Right atrium auricular region (tissue), 2 donors: ENCODE data around the gene TPO. TPM values are rescaled to one million over a fixed set of nuclear protein-coding genes. Genes with fewer than 3 reads are reported as not detected.

Experiments used
- DNase-seq: peaks from one replicate; pipeline ENCODE4 v3.0.0-alpha.2; 2019; ENCODE audit warnings: low spot score
- H3K27ac ChIP-seq, 2 donors: fragments of 200-600 bp; sonication (generic); 1 replicate in 1 of 2; 2 replicates in 1 of 2; pipeline ENCODE4 v1.5.1; 2016 to 2019
- H3K27me3 ChIP-seq, 2 donors: fragments of 200-600 bp; sonication (generic); one replicate each; pipeline versions ENCODE4 v1.5.1 to v1.6.0; 2017 to 2019
- H3K36me3 ChIP-seq: fragments of 200-600 bp; sonication (generic); one replicate; pipeline ENCODE4 v1.5.1; 2016
- H3K4me1 ChIP-seq, 2 donors: fragments of 200-600 bp; sonication (generic); one replicate each; pipeline versions ENCODE4 v1.5.1 to v1.6.0; 2017 to 2019
- H3K4me3 ChIP-seq, 2 donors: fragments of 200-600 bp; sonication (generic); 1 replicate in 1 of 2; 2 replicates in 1 of 2; pipeline ENCODE4 v1.5.1; 2017 to 2019; ENCODE audit warnings: mild to moderate bottlenecking in 1 of 2, moderate library complexity in 1 of 2
- H3K9me3 ChIP-seq, 2 donors: fragments of 200-600 bp; sonication (generic); one replicate each; pipeline ENCODE4 v1.5.1; 2019
- total RNA-seq, 2 donors: library from RNA; depleted of rRNA; stranded (reverse); fragments of >200 nt; gene quantifications; one replicate each; pipeline ENCODE4 v1.1.0, GENCODE V29; 2016
- TF ChIP-seq, protein P1 (sequence below), 2 donors: fragments of 200-600 bp; sonication (generic); IDR thresholded peaks; one replicate each; pipeline ENCODE4 v1.5.1; 2019; ENCODE audit warnings: antibody characterized with exemption in 2 of 2

The TPO gene
- total RNA-seq, 2 donors from 2014 or later: 0.08 to 2.7 TPM

DNA sequence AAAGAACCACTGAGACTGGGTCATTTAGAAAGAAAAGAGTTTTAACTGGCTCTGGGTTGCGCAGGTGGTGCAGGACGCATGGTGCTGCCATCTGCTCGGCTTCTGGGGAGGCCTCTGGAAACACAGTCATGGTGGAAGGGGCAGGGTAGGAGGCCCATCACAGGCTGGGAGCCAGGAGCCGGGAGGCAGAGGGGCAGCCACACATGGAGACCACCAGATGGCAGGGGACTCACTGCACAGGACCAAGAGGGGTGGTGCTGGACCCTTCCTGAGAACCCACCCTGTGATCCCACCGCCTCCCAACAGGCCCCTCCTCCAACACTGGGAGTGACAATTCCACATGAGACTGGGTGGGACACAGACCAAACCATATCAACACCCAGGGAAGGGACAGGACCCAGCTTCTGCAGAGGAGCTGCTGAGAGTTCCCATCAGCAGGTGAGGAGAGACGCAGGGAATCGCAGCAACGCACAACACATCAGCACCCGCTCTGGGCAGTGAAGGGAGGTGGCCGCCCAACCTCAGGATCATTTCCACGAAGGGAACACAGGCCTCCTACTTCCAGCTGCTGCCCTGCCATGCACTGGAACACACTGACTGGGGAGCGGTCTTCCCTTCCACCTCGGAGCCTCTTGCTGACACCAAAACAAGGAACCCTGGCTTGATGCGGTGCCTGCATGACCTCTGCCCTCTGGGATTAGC, 130.7 kb downstream of the TPO start:
- Histone ChIP-seq H3K27ac (no peak overlapping the region), H3K36me3 (no peaks in the 10 kb centered on the region), H3K9me3 (no peaks in the 10 kb centered on the region), H3K4me1 (no peaks in the 10 kb centered on the region), H3K27me3 (no peaks in the 10 kb centered on the region), H3K4me3 (no peak overlapping the region)
- TF ChIP-seq, protein P1, sequence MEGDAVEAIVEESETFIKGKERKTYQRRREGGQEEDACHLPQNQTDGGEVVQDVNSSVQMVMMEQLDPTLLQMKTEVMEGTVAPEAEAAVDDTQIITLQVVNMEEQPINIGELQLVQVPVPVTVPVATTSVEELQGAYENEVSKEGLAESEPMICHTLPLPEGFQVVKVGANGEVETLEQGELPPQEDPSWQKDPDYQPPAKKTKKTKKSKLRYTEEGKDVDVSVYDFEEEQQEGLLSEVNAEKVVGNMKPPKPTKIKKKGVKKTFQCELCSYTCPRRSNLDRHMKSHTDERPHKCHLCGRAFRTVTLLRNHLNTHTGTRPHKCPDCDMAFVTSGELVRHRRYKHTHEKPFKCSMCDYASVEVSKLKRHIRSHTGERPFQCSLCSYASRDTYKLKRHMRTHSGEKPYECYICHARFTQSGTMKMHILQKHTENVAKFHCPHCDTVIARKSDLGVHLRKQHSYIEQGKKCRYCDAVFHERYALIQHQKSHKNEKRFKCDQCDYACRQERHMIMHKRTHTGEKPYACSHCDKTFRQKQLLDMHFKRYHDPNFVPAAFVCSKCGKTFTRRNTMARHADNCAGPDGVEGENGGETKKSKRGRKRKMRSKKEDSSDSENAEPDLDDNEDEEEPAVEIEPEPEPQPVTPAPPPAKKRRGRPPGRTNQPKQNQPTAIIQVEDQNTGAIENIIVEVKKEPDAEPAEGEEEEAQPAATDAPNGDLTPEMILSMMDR (IDR thresholded peaks at IDR 0.05): no peak
- DNase-seq: no peak

DNA sequence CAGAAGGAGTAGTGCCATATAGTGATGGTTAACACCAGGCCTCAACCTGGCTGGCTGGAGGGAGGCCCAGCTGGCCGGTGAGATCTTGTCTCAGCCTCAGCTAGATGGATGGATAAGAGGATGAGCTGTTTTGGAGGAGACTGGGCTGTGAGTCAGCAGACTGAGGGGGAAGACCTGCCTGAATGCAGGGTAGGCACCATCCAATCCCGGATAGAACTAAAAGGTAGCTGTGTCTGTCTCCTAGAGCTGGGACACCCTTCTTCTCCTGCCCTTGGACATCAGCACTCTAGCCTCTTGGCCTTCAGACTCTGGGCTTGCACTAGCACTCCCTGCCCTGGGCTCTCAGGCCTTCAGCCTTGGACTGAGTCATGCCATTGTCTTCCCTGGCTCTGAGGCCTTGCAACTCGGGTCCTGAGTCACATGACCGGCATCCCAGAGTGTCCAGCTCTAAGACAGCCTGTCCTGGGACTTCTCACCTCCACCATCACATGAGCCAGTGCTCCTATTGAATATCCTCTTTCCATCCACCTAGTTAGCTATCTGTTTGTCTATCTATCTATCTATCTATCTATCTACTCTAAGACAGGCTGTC, 131.3 kb downstream of the TPO start:
- Histone ChIP-seq H3K27me3 (no peaks in the 10 kb centered on the region), H3K27ac (no peak overlapping the region), H3K9me3 (no peaks in the 10 kb centered on the region), H3K4me1 (no peaks in the 10 kb centered on the region), H3K36me3 (no peaks in the 10 kb centered on the region), H3K4me3 (no peak overlapping the region)
- DNase-seq: no peak
- TF ChIP-seq, protein P1 (IDR thresholded peaks at IDR 0.05): no peak

DNA sequence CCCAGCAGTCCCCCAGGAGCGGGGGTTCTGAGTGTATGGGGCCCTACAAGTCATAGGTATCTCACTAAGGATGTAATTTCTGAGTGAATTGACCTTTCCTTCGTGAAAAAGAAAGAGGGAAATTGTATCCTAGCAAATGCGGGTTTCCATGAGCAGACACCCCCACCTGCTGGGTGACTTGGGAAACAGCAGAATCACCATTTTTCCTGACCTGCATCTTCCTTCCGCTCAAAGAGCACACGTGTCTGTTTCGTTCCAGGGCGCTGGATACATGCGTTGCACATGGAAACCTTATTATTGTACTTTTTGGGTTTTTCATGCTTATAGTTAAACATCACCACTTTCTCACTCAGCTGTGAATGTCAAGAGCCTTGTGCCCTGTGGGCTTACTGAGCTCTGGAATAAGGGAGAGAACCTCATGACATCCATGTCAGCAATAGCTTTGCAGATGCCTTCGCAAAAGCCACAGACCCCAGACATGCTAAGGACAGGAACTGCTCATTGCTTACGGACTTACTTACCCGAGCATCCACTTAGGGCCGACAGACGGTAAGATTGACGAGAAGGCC, 132.8 kb downstream of the TPO start:
- H3K27me3 ChIP-seq: no peaks in the 10 kb centered on the region
- H3K9me3 ChIP-seq: no peaks in the 10 kb centered on the region
- TF ChIP-seq, protein P1 (IDR thresholded peaks at IDR 0.05): peak; percentile 53 to 87
- no peak for DNase-seq
- H3K36me3 ChIP-seq: no peaks in the 10 kb centered on the region
- H3K27ac ChIP-seq: no peak overlapping the region
- H3K4me1 ChIP-seq: peaks cover 0 to 10% of the 10 kb centered on the region in 2 donors
- H3K4me3 ChIP-seq: no peak overlapping the region

DNA sequence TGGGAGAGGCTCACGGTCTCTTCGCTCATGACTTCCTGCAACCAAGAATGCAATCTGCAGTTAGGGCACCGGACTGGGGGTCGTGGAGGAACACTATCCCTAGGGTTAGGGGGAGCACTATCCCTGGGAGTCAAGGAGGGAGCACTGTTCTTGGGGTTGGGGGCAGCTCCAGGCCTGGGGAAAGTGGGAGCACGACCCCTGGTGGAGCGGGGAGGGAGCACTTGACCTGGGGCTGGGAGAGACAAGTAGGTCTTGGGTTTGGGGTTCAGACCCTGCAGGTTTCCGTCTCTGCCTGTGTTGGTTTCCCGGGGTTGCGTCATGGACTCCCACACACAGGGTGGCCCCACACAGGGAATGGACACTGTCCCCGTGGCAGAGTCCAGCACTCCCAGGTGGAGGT, 133.6 kb downstream of the TPO start:
- TF ChIP-seq, protein P1 (IDR thresholded peaks at IDR 0.05): no peak
- Histone ChIP-seq H3K36me3 (no peaks in the 10 kb centered on the region), H3K4me1 (peaks cover 0 to 10% of the 10 kb centered on the region in 2 donors), H3K27ac (no peak overlapping the region), H3K4me3 (no peak overlapping the region), H3K9me3 (no peaks in the 10 kb centered on the region), H3K27me3 (no peaks in the 10 kb centered on the region)
- no peak for DNase-seq

DNA sequence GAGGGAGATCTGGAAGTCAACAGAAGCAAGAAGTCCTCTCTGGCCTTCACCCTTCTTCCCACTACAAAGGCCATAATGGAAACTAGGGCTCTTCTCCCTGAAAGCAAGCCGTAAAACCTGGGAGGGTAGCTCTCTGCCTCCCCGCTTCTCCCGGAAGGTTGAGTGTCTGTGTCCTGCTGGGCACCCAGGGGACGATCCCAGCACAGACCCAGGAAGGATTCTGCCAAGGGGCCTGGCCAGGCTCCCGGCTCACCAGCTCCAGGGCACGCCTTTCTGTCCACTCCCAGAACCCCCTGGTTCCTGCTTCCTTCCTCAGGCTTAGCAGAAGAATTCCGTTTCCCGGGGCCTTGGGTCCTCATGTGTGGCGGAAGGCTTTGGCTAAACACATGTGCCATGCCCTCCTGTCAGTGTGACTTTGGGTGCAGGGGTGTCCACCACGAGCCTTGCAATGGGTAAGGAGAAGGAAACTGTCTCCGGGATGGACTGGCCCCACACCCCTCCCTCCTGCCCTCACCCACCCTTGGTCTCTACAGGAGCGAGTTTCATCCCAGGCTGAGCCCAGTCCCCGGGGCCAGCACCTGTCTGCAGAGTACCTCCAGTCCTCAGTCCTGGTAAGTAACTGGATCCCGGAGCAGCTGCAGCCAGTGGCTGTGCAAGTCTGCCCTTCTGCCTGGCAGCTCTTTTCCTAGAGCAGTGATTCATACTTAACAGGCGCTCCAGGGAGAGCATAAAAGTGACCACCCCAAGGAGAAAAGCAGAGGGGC, 135.8 kb downstream of the TPO start:
- Histone ChIP-seq H3K27me3 (no peaks in the 10 kb centered on the region), H3K27ac (no peak overlapping the region), H3K36me3 (no peaks in the 10 kb centered on the region), H3K4me3 (no peak overlapping the region), H3K9me3 (no peaks in the 10 kb centered on the region), H3K4me1 (peaks cover 0 to 10% of the 10 kb centered on the region in 2 donors)
- DNase-seq: no peak
- TF ChIP-seq, protein P1 (IDR thresholded peaks at IDR 0.05): no peak
